ENCODE measurements around the gene RAMP1. TPM values are rescaled to one million over a fixed set of nuclear protein-coding genes. Genes with fewer than 3 reads are reported as not detected.

Gene RAMP1
- total RNA-seq, 2 donors from 2014 or later, result 239 to 275 TPM

DNA sequence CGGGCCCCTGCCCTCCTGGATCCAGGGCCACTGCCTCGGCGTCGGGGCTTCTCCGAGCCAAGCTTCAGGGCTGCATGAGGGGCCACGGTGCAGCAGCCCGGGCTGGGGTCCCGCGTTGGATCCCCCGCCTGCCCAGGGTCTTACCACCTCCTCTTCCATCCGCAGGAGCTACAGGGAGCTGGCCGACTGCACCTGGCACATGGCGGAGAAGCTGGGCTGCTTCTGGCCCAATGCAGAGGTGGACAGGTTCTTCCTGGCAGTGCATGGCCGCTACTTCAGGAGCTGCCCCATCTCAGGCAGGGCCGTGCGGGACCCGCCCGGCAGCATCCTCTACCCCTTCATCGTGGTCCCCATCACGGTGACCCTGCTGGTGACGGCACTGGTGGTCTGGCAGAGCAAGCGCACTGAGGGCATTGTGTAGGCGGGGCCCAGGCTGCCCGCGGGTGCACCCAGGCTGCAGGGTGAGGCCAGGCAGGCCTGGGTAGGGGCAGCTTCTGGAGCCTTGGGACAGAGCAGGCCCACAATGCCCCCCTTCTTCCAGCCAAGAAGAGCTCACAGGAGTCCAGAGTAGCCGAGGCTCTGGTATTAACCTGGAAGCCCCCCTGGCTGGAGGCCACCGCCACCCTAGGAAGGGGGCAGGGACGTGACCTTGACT, 52.1 kb downstream of the RAMP1 start:
- Histone ChIP-seq H3K27me3 (no peaks in the 10 kb centered on the region), H3K27ac (peak overlapping the region; percentile 39 to 64), H3K4me3 (no peak overlapping the region), H3K4me1 (peaks cover 0 to 9% of the 10 kb centered on the region in 2 donors), H3K9me3 (peaks cover 4 to 13% of the 10 kb centered on the region in 2 donors), H3K36me3 (no peaks in the 10 kb centered on the region)
- DNase-seq (ENCODE audit: low spot score), result no peak
- TF ChIP-seq, protein P1, sequence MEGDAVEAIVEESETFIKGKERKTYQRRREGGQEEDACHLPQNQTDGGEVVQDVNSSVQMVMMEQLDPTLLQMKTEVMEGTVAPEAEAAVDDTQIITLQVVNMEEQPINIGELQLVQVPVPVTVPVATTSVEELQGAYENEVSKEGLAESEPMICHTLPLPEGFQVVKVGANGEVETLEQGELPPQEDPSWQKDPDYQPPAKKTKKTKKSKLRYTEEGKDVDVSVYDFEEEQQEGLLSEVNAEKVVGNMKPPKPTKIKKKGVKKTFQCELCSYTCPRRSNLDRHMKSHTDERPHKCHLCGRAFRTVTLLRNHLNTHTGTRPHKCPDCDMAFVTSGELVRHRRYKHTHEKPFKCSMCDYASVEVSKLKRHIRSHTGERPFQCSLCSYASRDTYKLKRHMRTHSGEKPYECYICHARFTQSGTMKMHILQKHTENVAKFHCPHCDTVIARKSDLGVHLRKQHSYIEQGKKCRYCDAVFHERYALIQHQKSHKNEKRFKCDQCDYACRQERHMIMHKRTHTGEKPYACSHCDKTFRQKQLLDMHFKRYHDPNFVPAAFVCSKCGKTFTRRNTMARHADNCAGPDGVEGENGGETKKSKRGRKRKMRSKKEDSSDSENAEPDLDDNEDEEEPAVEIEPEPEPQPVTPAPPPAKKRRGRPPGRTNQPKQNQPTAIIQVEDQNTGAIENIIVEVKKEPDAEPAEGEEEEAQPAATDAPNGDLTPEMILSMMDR (IDR thresholded peaks at IDR 0.05), result no peak

DNA sequence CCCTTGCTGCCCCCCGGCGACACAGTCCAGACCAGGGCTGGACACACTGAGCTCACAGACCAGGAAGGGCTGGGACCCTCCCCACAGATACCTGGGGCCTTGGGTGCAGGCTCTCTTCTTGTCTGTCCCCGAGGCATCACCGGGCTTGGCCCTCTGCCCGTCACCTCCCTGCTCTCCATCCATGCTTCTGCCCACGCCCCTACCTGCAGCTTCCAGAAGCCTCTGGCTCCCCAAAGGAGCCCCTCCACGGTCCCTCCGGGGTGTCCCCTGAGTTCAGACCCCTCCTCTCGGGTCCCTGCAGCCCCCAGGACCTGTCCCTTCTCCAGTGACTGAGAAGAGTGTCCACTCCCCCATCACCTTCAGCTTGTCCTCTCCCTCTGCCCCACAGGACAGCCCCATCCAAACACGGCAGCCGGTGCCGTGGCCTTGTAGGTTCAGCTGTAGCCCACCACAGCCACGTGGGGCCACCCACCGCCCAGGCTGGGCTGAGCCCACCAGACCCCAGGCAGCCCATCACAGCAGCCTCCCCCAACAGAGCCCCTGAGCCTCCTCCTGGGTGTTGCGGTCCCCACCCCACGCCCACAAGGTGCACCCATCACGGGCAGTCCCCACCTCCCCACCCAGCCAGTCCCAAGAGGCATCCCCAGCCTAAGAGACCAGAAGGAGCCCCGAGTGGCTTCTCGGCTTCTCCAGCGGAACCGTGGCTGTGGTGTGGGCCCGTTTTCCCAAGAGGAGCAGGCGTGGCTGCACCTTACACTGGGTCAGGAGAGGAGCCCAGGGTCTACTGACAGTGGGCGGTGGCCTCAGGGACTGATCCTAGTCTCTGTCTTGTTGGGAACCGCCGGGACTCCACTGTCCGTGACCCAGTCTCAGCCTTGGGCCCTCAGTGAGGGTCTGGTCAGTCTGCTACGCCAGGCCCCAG, 53.1 kb downstream of the RAMP1 start:
- H3K4me1 ChIP-seq, result peaks cover 0 to 9% of the 10 kb centered on the region in 2 donors
- H3K27me3 ChIP-seq, result no peaks in the 10 kb centered on the region
- no peak for DNase-seq (ENCODE audit: low spot score)
- H3K27ac ChIP-seq, result peak overlapping the region; percentile 39 to 64
- TF ChIP-seq, protein P1 (IDR thresholded peaks at IDR 0.05), result no peak
- no peak overlapping the region for H3K4me3 ChIP-seq
- H3K36me3 ChIP-seq, result no peaks in the 10 kb centered on the region
- peaks cover 0 to 4% of the 10 kb centered on the region in 2 donors for H3K9me3 ChIP-seq

DNA sequence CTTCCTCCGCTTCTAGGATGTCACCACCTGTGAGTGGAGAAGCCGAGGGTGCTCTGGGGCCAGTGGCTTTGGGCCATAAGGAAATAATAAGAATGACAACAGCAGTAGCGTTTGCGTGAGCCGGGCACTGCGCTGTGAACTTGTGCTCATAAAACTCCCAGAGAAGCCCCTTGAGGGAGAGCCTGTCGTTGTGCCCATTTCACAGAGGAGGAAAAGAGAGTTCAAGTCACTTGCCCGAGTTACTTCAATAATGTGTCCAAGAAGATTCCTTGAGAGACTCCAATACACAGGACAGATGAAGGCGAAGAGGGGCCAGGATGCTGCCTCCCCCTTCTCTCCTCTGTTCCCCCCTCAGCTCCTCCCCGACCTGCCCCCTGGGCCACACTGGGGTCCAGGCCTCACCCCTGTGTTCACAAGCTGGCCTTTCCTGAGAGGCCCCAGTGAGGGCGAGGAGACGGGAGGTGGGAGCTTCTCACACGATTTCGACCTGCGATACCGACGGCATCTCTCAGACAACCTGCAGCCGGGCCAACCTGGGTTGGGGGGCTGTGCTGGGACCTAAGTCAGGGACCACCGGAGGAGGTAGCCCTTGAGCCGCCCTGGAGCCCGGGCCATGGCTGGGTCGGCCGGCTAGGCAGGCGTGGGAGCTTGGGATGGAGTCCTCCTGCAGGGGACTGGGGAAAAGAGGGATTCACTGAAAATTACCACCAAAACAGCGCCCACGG, 53.9 kb downstream of the RAMP1 start:
- Histone ChIP-seq H3K4me3 (no peak overlapping the region), H3K27ac (no peak overlapping the region), H3K4me1 (peaks cover 0 to 9% of the 10 kb centered on the region in 2 donors), H3K36me3 (no peaks in the 10 kb centered on the region), H3K27me3 (no peaks in the 10 kb centered on the region), H3K9me3 (no peaks in the 10 kb centered on the region)
- DNase-seq (ENCODE audit: low spot score), result no peak
- TF ChIP-seq, protein P1 (IDR thresholded peaks at IDR 0.05), result no peak

DNA sequence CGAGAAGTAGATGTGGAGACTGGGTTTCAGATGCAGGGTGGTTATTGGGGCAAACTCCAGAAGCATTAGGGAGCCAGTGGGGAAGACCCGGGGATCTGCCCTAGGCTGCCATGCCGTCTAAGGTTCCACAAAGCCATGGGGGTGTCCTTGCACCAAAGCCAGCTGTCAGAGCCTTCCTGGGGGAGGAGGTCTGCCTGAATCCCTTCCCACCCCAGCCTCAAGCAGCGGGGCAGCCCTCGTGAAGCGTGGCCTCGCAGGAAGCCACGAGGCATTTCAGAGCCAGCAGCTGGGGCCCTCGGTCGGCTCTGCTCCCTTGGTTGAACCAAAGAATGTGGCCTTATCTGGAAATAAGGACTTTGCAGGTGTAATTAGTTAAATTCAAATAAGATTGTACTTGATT, 56.2 kb downstream of the RAMP1 start:
- H3K36me3 ChIP-seq, result no peaks in the 10 kb centered on the region
- no peaks in the 10 kb centered on the region for H3K27me3 ChIP-seq
- no peak overlapping the region for H3K4me3 ChIP-seq
- H3K4me1 ChIP-seq, result peaks cover 0 to 9% of the 10 kb centered on the region in 2 donors
- TF ChIP-seq, protein P1 (IDR thresholded peaks at IDR 0.05), result no peak
- H3K9me3 ChIP-seq, result no peaks in the 10 kb centered on the region
- no peak overlapping the region for H3K27ac ChIP-seq
- no peak for DNase-seq (ENCODE audit: low spot score)

DNA sequence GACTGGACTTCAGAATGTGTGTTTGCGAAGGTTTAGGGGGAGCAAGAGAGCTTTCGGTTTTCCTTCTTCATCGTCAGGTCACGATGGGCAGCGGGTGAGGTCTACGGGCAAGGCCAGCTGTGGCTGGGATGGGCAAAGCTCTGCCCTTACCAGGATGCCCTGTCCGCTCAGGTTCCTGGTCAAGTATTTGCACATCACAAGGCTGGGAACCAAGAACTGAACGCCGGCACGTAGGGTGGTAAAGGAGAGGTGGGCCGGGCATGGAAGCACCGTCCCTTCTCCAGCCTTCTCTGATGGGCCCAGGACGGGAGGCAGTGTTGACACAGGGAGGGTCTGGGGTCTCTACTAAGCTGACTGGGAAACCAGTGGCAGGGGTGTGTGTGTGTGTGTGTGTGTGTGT, 56.9 kb downstream of the RAMP1 start:
- Histone ChIP-seq H3K27me3 (no peaks in the 10 kb centered on the region), H3K27ac (no peak overlapping the region), H3K4me3 (no peak overlapping the region), H3K36me3 (no peaks in the 10 kb centered on the region), H3K9me3 (no peaks in the 10 kb centered on the region), H3K4me1 (peaks cover 0 to 9% of the 10 kb centered on the region in 2 donors)
- no peak for DNase-seq (ENCODE audit: low spot score)
- TF ChIP-seq, protein P1 (IDR thresholded peaks at IDR 0.05), result no peak

Data from right atrium auricular region (tissue), 2 donors.